Endodermal cell (in vitro differentiated cells): Measurements from ENCODE around the gene SPACA7. TPM values are rescaled to one million over a fixed set of nuclear protein-coding genes. Genes with fewer than 3 reads are reported as not detected.
A peak's percentile ranks its signal among the peaks of the same experiment; 100 is the strongest.

ENCODE experiments used
- DNase-seq: peaks from one replicate; pipeline ENCODE4 v3.0.0-alpha.2; 2017
- H3K27ac ChIP-seq: 2 replicates; pipeline ENCODE4 v1.5.1; 2013; ENCODE audit warnings: mild to moderate bottlenecking, low read depth, low read length, moderate library complexity
- H3K27me3 ChIP-seq: 2 replicates; pipeline ENCODE4 v1.6.1; 2013; ENCODE audit warnings: mild to moderate bottlenecking, low read length, moderate library complexity; ENCODE audit not compliant: insufficient read depth, control insufficient read depth, poor library complexity, severe bottlenecking
- H3K36me3 ChIP-seq: 2 replicates; pipeline ENCODE4 v1.7.0; 2013; ENCODE audit warnings: mild to moderate bottlenecking, low read length, moderate library complexity; ENCODE audit not compliant: control insufficient read depth, insufficient read depth
- H3K4me1 ChIP-seq: one replicate; pipeline ENCODE4 v1.7.0; 2013; ENCODE audit warnings: low read length; ENCODE audit not compliant: control insufficient read depth, insufficient read depth
- H3K4me3 ChIP-seq: 2 replicates; pipeline ENCODE4 v1.5.1; 2013; ENCODE audit warnings: mild to moderate bottlenecking, low read length, moderate library complexity
- H3K9ac ChIP-seq: 2 replicates; pipeline ENCODE4 v1.6.1; 2013; ENCODE audit warnings: mild to moderate bottlenecking, low read length, moderate library complexity; ENCODE audit not compliant: poor library complexity, severe bottlenecking; ENCODE audit errors: extremely low read depth
- H3K9me3 ChIP-seq: 2 replicates; pipeline ENCODE4 v1.6.1; 2013; ENCODE audit warnings: mild to moderate bottlenecking, low read length, moderate library complexity; ENCODE audit not compliant: control insufficient read depth
- H3K27ac Mint-ChIP-seq: 2 replicates; pipeline ENCODE4 v1.8.0; 2020; ENCODE audit warnings: mixed read lengths
- H3K27me3 Mint-ChIP-seq: 2 replicates; pipeline ENCODE4 v1.8.0; 2021; ENCODE audit warnings: mild to moderate bottlenecking, mixed read lengths; ENCODE audit not compliant: insufficient read depth
- H3K36me3 Mint-ChIP-seq: 2 replicates; pipeline ENCODE4 v1.8.0; 2020; ENCODE audit warnings: low read depth, mixed read lengths
- H3K4me1 Mint-ChIP-seq: 2 replicates; pipeline ENCODE4 v1.8.0; 2020; ENCODE audit warnings: mixed read lengths
- H3K4me3 Mint-ChIP-seq: 2 replicates; pipeline ENCODE4 v1.8.0; 2020; ENCODE audit warnings: mild to moderate bottlenecking, moderate library complexity, mixed read lengths
- H3K9me3 Mint-ChIP-seq: 2 replicates; pipeline ENCODE4 v1.8.0; 2020; ENCODE audit warnings: mild to moderate bottlenecking, mixed read lengths
- WGBS, 2 experiments: methylation state at CpG; one replicate each; pipeline versions ENCODE4 v1.1.5 to v1.1.7; 2013; ENCODE audit warnings: missing lambda C conversion rate in 2 of 2, mixed read lengths in 1 of 2; ENCODE audit not compliant: insufficient coverage in 1 of 2, insufficient read length in 1 of 2; 5-methylcytosine and 5-hydroxymethylcytosine counted together
- total RNA-seq, 2 donors: library from RNA; stranded (reverse); fragmentation: NEBNext Ultra II Directional in 1 of 2; extraction: Animal tissue kit (Norgen Biotek cat#: 25700) in 1 of 2; gene quantifications; 2 replicates in 1 of 2; 3 replicates in 1 of 2; pipeline ENCODE4 v1.2.1, GENCODE V29; 2021
- TF ChIP-seq, protein P1 (sequence below): fragments of 200-600 bp; sonication (generic); conservative IDR thresholded peaks from 2 replicates; pipeline ENCODE4 v1.5.0; 2021; ENCODE audit warnings: antibody characterized with exemption, mild to moderate bottlenecking

Gene SPACA7
- total RNA-seq, 2 donors from 2014 or later: not detected

DNA sequence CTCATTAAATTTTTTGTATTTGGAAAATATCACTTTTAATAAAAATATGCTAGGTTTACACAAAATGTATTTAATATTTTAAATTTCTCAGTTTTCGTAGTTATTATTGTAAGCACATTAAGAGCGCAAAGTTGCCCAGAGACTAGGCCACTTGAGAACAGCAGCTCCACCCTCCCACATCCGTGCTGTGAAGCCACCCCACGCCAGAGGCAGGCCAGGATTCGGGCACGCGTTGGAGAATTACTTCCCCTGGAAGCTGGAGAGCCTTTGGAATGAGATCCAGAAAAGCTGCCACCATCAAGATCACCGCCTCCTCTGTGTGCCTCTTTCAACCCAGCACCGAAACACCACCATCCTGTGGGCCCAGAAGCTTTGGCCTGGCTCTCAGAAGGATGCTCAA is 41.0 kb upstream of the SPACA7 start:
- H3K27me3 Mint-ChIP-seq: peaks cover 48% of the 10 kb centered on the region
- H3K36me3 ChIP-seq: no peaks in the 10 kb centered on the region
- H3K27ac Mint-ChIP-seq: no peak overlapping the region
- H3K9ac ChIP-seq: no peak overlapping the region
- no peak for DNase-seq
- no peaks in the 10 kb centered on the region for H3K4me1 ChIP-seq
- peaks cover 4% of the 10 kb centered on the region for H3K9me3 Mint-ChIP-seq
- WGBS, 2 experiments: 76 to 100% methylated on average over 2 to 9 of the region's 9 CpGs
- no peaks in the 10 kb centered on the region for H3K27me3 ChIP-seq
- H3K36me3 Mint-ChIP-seq: no peaks in the 10 kb centered on the region
- H3K4me1 Mint-ChIP-seq: no peaks in the 10 kb centered on the region
- H3K4me3 Mint-ChIP-seq: no peak overlapping the region
- H3K27ac ChIP-seq: no peak overlapping the region
- H3K9me3 ChIP-seq: no peaks in the 10 kb centered on the region
- no peak overlapping the region for H3K4me3 ChIP-seq
- TF ChIP-seq, protein P1, sequence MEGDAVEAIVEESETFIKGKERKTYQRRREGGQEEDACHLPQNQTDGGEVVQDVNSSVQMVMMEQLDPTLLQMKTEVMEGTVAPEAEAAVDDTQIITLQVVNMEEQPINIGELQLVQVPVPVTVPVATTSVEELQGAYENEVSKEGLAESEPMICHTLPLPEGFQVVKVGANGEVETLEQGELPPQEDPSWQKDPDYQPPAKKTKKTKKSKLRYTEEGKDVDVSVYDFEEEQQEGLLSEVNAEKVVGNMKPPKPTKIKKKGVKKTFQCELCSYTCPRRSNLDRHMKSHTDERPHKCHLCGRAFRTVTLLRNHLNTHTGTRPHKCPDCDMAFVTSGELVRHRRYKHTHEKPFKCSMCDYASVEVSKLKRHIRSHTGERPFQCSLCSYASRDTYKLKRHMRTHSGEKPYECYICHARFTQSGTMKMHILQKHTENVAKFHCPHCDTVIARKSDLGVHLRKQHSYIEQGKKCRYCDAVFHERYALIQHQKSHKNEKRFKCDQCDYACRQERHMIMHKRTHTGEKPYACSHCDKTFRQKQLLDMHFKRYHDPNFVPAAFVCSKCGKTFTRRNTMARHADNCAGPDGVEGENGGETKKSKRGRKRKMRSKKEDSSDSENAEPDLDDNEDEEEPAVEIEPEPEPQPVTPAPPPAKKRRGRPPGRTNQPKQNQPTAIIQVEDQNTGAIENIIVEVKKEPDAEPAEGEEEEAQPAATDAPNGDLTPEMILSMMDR: no peak

DNA sequence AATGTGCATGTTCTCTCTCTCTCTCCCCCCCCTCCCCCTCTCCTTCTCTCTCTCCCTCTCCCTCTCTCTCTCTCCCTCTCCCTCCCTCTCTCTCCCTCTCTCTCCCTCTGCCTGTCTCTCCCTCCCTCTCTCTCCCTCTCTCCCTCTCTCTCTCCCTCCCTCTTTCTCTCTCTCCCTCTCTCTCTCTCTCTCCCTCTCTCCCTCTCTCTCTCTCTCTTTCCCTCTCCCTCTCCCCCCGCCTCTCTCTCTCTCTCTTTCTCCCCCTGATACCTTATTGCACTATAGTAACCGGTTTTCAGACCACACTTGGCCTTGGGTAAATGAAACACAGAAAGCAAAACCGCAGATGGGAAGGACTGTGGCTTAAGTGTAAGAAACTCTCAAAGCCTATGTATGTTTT is 34.7 kb upstream of the SPACA7 start:
- peaks cover 2% of the 10 kb centered on the region for H3K4me1 Mint-ChIP-seq
- no peak overlapping the region for H3K9ac ChIP-seq
- H3K9me3 ChIP-seq: no peaks in the 10 kb centered on the region
- TF ChIP-seq, protein P1: no peak
- no peaks in the 10 kb centered on the region for H3K4me1 ChIP-seq
- H3K4me3 Mint-ChIP-seq: no peak overlapping the region
- peaks cover 29% of the 10 kb centered on the region for H3K27me3 ChIP-seq
- H3K9me3 Mint-ChIP-seq: peaks cover 4% of the 10 kb centered on the region
- DNase-seq: peak; percentile 0
- no peaks in the 10 kb centered on the region for H3K36me3 Mint-ChIP-seq
- no peak overlapping the region for H3K27ac Mint-ChIP-seq
- H3K27ac ChIP-seq: no peak overlapping the region
- 76 to 78% methylated on average over 1 to 3 of the region's 3 CpGs for WGBS, 2 experiments
- H3K36me3 ChIP-seq: no peaks in the 10 kb centered on the region
- H3K4me3 ChIP-seq: no peak overlapping the region
- peaks cover 53% of the 10 kb centered on the region for H3K27me3 Mint-ChIP-seq

DNA sequence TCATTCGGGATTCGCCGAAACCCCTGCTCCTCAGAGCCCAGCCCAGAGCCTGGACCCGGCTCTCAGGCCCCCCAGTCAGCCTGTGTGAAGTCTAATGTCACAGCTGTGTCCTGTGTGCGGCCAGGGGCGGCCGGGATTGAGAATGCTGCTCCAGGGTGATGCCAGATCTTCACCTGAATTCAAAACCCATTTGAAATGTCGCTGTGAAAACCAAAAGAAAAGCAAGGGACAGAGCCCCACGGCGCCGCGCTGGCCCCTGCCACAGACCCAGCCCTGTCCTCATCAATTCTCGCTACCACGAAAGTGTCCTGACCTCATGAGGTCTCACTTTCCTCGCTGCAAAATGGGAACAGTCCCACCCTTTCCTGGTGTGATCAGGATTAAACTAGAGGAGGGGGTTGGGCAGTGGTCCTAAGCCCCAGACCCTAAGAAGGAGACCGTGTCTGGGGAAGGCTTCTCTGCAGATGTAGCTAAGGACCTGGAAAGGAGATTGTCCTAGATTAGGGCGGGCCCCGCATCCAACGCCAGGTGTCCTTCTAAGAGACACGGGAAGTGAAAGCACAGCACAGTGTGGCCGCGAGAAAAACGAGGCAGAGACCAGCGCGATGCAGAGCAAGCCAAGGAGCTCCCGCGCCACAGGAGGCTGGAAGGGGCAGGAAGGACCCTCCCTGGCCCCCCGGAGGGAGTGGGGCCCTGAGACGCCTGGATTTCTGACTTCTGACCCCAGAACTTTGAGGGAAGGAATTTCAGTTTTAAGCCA is 34.0 kb upstream of the SPACA7 start:
- peak; percentile 14 for DNase-seq
- no peak overlapping the region for H3K27ac Mint-ChIP-seq
- H3K36me3 Mint-ChIP-seq: no peaks in the 10 kb centered on the region
- Histone ChIP-seq H3K27me3 (peaks cover 36% of the 10 kb centered on the region), H3K36me3 (no peaks in the 10 kb centered on the region), H3K4me3 (no peak overlapping the region), H3K9ac (no peak overlapping the region), H3K4me1 (no peaks in the 10 kb centered on the region), H3K27ac (no peak overlapping the region), H3K9me3 (no peaks in the 10 kb centered on the region)
- peaks cover 3% of the 10 kb centered on the region for H3K4me1 Mint-ChIP-seq
- no peak overlapping the region for H3K4me3 Mint-ChIP-seq
- peaks cover 4% of the 10 kb centered on the region for H3K9me3 Mint-ChIP-seq
- TF ChIP-seq, protein P1: no peak
- 88 to 92% methylated on average over 26 to 29 of the region's 29 CpGs for WGBS, 2 experiments
- H3K27me3 Mint-ChIP-seq: peaks cover 51% of the 10 kb centered on the region
